Non-pigmented ciliary epithelial cell (primary cell): ENCODE measurements around the gene TRAF7.
"Not testable (repeated sequence)": the region's sequence is repeated elsewhere in the genome, so short reads cannot be mapped to it uniquely, and the experiment has no call there.

Source experiments
- DNase-seq: peaks from one replicate; pipeline ENCODE4 v3.0.0-alpha.2; 2010; ENCODE audit warnings: low read depth

The TRAF7 gene

DNA sequence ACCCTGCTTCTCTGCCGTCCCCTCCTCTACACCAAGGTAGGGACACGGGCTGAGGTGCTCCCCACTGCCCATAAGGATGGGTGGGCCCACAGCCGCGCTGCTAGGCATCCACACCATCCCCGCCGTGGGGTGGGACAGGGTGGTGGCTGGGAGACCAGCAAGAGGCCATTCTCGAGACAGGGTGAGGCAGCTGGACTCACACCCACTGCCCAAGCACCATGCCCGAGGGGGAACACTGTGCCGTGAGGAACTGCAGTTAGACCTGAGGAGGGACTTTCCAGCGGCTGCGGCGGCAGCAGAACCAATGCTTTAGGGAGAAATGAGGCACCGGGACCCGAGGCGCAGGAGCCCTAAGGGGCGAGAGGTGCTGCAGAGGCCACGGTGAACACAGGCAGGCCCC, 33.2 kb upstream of the TRAF7 start:
- DNase-seq: no peak

DNA sequence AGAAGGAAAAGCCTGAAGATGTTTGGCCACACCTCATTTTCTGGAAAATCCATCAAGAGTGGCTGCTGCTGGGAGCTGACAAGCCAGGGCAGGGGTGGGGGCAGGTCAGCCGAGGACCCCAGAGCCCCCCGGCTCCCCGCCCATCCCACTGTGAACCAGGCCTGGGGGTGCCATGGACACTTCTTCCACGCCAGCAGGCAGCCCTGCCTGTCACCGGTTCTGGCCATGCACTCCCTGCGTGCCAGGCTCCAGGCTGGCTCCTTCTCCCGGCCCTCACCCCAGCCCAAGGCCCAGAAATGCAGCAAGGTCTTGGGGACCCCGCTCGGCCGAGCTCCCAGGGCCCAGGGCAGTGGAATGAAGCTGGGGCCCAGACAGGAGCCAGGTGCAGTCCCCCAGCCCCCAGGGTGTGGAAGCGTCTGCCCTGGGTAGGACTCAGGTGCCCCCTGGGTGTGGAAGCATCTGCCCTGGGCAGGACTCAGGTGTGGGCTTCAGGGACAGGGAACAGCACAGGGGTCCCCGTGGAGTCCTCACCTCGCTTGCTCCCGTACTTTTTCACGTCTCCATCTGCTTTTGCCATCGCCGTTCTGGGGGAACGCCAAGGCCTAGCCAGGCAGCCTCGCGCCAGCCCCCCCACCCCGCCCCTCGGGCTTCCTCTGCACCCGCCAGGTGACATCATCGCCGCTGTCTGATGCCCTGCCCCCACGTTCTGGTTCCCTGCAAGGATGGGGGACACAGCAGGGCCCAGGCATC, 32.5 kb upstream of the TRAF7 start:
- not testable (repeated sequence) for DNase-seq

DNA sequence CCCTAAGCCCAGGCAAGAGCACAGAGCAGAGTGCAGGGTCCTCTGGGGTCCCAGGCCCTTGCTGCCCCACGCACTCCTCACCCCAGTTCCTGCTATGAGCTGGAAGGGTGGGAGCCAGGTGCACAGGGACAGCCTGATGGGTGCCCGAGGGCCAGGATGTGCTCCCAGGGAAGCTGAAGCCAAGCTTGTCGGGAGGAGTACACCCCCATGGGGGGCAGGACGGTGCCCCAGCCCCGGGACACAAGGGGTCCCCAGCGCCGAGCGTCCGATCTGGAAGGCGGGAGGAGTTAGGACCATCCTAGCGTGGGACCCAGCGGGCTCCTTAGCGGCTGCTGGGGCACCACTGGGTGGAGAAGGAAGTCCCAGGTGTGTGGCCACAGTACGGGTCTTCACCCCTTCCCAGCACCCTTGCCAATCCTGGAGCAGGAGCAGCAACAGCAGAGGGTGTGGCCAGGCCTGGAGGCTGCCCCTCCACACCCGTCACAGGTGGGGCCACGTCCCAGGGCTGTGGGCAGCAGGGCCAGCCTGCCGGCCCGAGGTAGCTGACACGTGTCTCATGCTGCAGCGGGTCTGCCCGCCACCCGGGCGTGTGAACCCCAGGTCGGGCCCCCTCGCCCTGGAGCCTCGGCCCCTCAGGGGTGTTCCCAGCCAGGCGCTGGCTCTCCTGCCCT, 31.7 kb upstream of the TRAF7 start:
- not testable (repeated sequence) for DNase-seq

DNA sequence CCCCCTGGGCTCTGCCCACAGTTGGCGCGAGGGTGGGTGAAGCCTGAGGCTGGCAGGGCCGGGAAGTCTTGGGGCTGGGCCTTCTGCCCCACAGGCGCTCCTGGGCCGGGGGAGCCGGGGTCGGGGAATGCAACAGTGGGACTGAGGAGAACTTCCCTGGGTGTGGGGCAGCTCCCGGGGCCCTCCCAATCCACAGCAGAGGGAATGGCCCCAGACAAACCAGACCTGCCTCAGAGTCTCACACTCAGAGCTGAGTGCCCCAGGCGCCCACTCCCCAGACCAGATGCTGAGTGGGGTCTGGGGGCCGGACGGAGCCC, 31.2 kb upstream of the TRAF7 start:
- not testable (repeated sequence) for DNase-seq

DNA sequence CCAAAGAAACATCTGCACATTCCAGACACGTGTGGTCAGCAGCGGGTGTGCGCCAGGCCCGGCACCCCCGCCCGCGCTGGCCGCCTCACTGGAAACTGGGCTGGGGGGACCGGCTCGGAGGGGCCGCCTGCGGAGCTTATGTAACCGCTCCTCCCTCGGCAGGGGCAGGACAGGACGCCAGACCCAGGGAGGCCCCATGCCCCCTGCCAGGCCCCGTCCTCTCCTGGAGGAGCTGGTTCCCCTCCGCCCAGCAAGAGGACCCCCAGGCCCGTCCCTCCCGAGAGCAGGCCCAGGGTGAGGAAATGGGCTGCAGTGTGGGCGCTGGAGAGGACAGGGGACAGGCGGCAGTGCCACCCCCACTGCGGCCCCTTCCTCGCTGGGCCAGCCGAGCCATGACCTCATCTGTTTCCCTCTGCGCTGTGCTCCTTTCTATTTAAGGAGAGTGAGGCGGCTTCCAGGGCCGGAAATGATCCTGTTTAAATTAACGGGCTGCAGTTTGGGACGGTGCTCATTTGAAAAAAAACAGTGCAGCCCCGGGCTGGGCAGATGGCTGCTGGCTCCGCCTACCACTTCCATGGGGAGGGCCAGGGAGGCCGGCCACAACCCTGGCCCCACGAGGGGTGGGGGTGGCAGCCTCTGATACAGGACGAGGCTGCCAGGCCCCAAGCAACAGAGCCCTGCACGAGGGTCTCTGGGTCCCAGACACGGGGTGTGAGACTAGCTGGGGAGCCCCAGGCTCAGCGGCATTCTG, 30.7 kb upstream of the TRAF7 start:
- DNase-seq: peak; percentile 15

DNA sequence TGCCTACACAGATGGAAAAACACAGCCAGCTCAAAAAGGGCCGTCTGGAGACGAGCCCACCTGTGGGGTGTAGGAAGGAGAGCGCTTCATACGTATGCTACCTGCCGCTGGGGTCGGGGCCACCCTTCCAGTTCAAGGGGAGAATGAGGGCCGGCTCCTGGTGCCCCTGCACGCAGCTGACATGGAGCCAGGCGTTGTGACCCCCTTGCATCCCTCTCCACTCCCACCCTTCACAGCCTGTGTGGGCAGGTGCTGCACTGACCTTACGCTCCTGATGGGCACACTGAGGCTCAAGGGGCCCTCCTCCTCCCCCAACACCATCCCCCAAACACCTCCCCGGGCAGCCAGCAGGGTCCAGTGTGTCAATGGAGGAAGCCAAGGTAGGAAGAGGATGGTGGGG, 30.0 kb upstream of the TRAF7 start:
- not testable (repeated sequence) for DNase-seq

DNA sequence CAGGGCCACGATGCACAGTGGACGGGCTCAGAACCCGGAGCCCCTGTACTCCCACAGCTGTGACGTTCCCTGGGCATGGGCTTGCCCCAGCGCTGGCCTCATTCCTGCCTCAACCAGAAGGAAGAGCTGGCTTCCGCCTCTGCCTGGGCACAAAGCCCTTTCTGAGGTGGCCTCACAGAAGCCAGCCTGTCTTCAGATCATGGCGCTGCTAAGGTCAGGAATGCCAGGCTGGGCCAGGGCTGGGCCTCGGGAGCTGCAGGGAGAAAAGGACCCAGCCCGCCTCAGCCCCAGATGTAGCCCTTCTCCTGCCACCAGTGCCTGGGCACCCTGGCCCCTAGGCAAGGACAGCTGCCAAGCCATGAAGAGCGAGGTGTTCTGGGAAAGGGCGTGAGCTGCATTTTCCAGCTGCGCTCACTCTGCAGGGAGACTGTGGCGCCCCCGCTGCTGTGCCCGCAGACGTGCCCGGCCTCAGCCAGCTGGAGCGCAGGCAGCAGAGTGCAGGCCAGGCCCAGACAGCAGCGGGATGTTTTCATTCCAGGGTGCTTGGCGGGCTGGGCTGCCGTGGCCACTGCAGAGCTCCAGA, 29.3 kb upstream of the TRAF7 start:
- not testable (repeated sequence) for DNase-seq

DNA sequence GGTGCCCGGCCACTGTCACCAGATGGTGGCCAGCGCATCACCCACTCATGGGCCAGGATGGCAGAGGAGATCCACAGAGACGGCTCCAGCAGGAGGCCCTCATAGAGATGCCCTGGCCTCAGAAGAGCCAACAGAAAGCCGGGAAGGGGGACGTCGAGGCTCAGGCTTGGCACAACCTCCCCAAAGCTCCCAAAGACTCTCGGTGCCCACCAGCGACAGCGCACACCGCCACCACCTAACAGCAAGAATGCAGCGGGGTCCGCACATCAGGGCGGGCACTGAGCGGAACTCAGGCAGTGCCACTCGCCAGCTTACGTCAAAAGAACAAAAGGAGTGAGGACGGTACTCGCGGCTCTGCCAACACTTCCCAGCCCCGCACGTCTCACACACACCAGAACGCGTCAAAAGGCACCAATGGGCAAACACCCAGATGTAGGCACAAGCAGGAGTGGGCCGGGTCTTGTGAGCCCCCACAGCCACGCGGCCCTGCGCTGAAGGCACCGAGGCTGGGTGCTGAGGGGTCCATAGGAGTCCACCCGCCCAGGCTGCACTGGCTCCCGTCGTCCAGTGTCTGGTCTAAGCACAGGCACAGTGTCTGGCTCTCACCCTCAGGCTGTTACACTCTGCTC, 28.5 kb upstream of the TRAF7 start:
- not testable (repeated sequence) for DNase-seq

DNA sequence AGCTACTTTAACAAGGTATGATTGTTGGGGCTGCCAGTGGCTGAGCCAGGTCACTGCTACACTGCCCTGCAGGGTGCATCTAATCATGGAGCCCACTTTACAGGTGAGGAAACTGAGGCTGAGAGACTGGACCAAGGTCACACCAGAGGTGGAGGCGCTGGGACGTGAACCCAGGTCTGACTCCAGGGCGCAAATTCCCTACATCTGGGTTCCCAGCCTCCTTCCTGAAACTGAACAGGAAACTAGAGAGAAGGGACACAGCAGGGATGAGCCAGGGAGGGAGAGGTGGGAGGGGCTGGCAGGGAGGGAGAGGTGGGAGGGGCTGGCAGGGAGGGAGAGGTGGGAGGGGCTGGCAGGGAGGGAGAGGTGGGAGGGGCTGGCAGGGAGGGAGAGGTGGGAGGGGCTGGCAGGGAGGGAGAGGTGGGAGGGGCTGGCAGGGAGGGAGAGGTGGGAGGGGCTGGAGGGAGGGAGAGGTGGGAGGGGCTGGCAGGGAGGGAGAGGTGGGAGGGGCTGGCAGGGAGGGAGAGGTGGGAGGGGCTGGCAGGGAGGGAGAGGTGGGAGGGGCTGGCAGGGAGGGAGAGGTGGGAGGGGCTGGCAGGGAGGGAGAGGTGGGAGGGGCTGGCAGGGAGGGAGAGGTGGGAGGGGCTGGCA, 27.8 kb upstream of the TRAF7 start:
- not testable (repeated sequence) for DNase-seq

DNA sequence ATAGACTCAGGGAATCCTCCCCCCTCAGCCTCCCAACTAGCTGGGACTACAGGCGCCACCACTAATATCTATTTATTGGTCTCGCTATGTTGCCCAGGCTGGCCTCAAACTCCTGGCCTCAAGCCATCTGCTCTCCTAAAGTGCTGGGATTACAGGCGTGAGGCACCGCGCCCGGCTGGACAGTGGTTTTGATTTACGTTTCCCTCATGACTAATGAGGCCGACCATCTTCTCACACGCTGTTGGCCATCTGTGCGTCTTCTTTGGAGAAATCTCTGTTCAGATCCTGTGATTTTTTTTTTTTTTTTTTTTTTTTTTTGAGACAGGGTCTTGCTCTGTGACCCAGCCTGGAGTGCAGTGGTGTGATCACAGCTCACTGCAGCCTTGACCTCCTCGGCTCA, 26.3 kb upstream of the TRAF7 start:
- not testable (repeated sequence) for DNase-seq

DNA sequence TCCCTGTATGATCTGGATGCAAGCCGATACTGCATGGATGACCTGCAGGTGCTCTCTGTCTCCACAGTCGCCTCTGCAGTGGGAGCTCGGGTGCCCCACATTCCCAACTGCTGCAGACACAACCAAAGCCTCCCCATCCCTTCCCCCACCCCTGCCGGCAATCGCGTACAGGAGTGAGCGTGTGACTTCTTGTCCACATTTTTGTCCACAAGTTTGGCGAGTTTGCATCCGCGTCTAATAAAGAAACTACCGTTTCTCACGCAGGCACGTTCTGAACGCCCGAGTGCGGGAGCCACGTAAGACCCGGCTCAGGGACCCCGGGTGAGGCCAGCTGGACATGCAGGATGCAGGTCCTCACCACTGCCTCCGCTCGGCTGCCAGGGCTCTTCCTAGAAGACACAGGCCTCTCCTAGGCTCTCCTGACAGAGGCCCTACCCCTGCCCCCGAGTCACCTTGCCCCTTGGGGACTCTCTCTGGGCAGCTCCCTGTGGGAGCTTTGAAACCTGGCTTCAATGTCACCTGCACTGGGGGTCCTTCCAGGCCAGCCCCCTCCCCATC, 25.6 kb upstream of the TRAF7 start:
- DNase-seq: not testable (repeated sequence)

DNA sequence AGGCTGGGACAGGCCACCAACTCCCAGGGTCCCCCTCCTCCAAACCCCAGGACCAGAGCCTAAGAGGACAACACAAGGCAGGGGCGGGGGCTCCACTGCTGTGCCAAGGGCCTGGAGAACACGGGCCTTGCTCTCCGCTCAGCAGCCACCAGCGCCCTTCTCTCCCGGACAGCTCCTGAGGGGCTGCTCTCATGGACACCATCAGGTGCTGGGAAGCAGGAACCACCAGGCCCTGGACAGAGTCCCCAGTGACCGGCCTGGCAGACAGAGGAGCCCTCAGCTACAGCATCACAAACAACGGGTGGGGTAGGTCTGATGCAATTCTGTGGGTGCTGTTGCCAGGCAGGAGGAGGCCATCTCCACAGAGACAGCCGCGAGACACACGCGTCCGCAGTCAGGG, 21.8 kb upstream of the TRAF7 start:
- not testable (repeated sequence) for DNase-seq

DNA sequence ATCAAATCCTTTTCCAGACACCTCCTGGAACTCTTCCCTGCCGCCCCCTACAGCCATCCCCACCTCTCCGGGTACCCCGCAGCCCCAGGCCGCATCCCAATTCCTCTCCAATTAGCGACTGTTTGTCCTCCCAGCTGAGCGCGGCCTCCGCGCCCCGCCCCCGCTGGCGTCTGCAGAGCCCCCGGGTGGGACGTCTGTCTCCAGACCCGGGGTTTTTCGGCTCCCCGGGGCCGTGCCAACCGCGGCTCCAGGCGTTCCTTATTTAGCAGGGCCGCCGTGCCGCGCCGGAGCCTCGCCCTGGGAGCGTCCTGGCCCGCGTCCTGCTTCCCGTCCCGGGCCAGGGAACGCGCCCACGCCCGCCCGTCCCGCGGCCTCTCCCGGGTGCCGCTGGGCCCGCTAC, 20.5 kb upstream of the TRAF7 start:
- not testable (repeated sequence) for DNase-seq

DNA sequence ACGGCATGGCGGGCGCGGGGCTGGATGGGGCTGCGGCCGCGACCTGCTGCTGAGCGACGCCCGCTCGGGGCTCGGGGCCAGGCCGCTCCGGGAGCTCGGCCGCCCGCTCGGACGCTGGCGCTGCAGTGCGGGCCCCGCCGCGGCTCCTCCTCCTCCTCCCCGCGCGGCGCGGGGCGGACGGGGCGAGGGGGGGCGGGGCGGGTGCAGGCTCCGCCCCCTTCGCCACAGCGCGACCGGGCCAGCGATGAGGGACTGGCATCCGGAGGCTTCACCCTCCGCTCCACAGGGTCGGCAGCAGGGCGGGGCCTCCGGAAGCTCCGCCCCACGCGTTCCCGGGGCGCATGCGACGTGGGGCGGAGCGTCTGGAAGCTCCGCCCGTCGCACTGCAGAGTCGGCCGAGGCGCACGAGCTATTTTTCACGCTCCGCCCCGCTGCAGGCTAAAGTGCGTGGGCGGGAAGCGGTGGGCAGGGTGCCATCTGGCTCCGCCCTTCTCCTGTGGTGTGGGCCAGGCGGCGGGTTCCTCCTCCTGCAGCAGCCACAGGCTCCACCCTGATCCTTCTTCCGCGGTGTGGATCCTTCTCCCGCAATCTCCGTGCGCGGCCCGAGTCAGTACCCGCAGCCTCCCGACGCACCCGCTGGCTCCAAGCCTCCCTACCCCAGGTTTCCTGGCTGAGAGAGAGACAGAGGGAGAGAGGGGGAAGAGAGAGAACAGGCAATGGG, 19.7 kb upstream of the TRAF7 start, which contains the start of gene PKD1:
TSS of gene PKD1 (minus strand) at position 129 of the 721 bp plus-strand sequence. CDS start 209 bp downstream, outside the sequence.
- not testable (repeated sequence) for DNase-seq

DNA sequence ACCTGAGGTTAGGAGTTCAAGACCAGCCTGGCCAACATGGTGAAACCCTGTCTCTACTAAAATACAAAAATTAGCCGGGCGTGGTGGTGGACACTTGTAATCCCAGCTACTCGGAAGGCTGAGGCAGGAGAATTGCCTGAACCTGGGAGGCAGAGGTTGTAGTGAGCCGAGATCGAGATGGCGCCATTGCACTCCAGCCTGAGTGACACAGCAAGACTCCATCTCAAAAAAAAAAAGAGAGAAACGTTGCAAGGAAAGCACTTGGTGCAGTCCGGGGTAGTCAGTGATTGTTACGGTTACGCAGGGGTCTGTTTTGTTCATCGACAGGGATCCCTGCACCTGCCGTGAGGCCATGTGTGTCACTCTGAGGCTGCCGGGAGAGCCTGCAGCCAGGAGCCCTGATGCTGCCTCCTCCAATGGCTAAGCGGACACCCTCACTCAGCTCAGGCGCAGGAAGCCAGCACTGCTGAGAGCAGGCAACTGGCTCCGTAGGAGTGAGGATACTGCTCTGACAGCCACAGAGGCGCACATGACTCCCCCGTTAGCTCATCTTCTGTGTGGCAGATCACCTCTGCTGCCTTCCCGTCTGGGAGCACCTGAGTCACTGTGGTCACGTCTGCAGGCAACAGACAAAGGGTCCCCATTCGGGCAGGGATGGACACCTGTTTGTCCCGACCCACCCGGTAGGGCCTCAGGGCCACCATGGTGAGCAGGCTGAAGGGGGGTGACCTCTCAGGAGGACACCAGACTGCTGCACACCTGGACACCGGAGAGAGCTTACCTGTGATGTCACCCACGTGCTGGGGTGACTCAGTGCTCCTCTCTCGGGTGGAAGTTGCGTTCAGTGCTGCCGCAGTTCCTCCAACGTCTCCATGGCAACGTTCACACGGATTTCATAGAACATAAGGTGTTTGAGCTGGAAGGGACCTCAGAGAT, 12.4 kb upstream of the TRAF7 start:
- no peak for DNase-seq

DNA sequence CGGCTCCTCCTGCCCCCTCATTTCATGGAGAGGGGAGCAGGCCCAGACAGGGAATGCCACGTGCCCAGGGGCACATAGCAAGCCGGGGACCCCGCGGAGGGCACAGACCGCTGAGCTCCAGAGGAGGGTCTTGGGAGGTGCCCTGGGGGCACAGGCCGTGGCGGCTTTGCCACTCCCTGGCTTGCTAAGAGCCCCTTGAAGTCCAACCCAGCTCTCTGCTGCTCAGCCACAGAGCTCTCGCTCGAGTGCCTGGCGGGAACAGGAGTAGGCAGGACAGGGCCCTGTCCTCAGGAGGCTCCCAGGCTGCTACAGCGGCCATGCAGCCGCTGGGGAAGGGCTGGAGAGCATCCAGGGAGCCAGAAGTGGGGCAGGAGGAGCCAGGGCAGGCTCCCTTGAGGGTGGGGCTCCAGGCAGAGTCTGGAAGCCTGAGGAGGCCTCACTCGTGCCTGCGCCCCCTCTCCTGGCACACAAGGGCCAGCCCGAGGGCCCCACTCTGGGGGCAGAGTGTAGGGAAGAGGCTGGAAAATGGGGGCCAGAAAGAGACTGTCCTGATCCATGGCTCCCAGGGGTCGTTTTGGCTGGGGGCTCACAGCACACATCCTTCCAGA, 11.6 kb upstream of the TRAF7 start:
- no peak for DNase-seq

DNA sequence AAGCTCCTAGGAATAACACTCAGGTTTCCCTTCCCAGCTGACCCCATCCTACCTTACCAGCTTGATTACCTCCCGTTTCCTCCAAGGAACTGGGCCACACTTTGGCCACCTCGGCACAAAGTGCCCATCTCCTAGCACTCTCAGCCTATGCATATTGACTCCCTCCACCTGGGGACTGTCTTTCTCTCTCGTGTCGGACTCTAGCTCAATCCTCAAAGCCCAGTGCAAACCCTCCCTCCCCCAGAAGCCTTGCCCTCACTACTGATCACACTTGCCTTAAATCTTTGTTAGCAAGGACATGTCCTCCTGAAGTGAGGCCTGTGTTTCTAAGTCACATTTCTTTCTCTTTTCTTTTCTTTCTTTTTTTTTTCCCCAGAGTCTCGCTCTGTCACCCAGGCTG, 9.7 kb upstream of the TRAF7 start:
- DNase-seq: no peak

DNA sequence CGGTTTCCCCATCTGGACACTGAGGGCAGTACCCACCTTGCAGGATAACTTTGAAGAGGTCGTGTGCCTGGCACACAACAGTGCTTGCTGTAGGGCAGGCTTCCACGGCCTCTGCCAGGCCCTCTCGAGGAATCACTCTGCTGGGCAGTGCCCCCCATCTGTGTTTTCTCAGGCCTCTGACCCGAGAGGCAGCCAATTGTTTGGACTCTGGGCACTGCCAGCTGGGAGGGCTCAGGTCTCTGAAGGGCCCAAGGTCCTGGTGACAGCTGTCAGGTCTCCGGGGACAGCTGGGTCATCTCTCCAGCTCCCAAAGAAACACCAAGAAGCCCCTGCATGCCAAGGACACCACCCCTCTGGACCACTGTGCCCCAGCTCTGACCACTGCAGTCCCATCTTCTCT, 8.2 kb upstream of the TRAF7 start:
- DNase-seq: no peak
